HL-60/S4 (cell line): ENCODE measurements around the gene DMPK.
"Not testable (repeated sequence)": the region's sequence is repeated elsewhere in the genome, so short reads cannot be mapped to it uniquely, and the experiment has no call there.

Source experiments
- in situ Hi-C: fragments of 300-500 bp; cut with MboI; formaldehyde crosslinking; loops from 2 replicates; pipeline ENCODE4 v1.14.3; 2022; ENCODE audit warnings: low sequenced_read_pairs

Gene DMPK

GRCh38 chr19:45815481-45816216, 33.4 kb upstream of the DMPK start:
- in situ Hi-C loops = no loop called here

- in situ Hi-C loops = no loop called here
These were observed 32.7 kb upstream of the DMPK start, which contains the start of gene RSPH6A for GRCh38 chr19:45814851-45815480. Gene RSPH6A (minus strand): TSS chr19:45815308. CDS start chr19:45815176, 132 bp downstream.

- in situ Hi-C loops = no loop called here
These were observed 32.0 kb upstream of the DMPK start for GRCh38 chr19:45814166-45814780.

DNA sequence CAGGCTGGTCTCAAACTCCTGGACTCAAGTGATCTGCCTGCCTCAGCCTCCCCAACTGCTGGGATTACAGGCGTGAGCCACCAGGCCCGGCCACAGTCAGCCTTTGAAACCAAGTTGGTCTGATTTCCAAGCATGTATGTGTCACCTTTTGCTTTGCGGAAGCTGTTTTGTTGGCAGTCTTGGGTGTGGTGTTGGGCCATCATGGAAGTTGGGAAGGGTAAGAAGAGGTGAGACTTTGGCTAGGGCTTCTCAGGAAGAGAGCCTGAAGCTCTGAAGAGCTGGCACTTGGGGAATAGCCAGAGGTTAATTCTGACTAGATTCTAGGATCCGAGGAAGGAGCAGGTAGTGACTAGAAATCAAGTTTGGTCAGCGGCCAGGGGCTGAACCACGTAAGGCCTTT, 30.0 kb upstream of the DMPK start:
- in situ Hi-C loops = no loop called here

- in situ Hi-C loops = no loop called here
These were observed 27.4 kb upstream of the DMPK start for GRCh38 chr19:45809643-45810159.

- in situ Hi-C loops = no loop called here
These were observed 23.4 kb upstream of the DMPK start for GRCh38 chr19:45805719-45806118.

GRCh38 chr19:45804959-45805230, 22.6 kb upstream of the DMPK start:
- in situ Hi-C loops = no loop called here

GRCh38 chr19:45804140-45804958, 22.1 kb upstream of the DMPK start:
- in situ Hi-C loops = no loop called here

- in situ Hi-C loops = no loop called here
These were observed 19.4 kb upstream of the DMPK start for GRCh38 chr19:45801603-45802175.

- in situ Hi-C loops = no loop called here
These were observed 17.8 kb upstream of the DMPK start for GRCh38 chr19:45800070-45800553.

GRCh38 chr19:45799541-45799940, 17.3 kb upstream of the DMPK start:
- in situ Hi-C loops = not testable (repeated sequence)

GRCh38 chr19:45798995-45799517, 16.8 kb upstream of the DMPK start:
- in situ Hi-C loops = no loop called here

DNA sequence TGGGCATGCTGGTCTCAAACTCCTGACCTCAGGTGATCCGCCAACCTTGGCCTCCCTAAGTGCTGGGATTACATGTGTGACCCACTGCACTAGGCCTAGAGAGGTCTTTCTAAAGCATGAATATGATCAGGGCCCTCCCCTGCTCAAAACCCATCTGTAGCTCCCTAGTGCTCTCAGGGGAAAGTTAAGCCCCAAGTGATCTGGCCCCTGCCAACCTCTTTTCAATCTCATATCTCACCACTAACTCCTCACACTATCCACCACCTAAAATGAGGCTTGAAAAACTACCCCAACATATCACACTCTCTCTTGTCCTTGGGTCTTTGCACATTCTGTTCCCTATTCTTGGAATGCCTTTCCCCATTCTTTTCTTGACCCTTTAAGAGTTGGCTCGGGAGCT, 12.3 kb upstream of the DMPK start:
- in situ Hi-C loops = no loop called here

DNA sequence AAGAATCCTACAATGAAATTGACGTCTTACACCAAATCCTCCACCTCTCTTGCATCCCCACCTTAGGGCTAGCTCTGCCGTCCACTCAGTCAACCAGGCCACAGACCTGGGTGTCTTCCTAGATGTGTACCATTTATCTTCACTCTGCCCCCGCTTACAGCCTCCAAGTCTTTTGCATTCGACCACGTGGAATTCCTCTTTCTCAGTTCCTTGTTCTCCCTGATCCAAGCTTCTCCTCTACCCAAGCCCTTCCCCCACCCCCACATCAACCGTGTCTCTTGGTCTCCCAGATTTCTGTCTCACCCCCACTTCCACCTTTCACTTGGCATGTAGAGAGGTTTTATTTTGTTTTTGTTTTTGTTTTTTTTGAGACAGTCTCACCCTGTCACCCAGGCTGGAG, 11.6 kb upstream of the DMPK start:
- in situ Hi-C loops = no loop called here

DNA sequence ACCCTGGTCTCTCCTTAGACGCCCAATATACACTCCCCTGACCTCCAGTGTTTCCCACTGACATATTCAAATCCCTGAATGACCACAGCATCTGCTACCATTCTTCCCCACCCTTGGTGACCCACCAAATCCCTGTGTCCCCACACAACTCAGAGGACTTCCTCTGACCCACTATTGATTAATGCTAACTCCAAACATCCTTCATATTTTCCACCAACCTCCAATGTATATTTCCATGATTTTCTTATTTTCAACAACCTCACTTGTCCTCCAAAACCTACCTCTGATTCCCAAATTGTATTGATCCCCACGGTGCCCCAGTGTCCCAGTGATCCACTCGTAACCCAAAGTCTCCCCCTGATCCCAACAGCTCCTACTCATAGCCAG, 10.9 kb upstream of the DMPK start:
- in situ Hi-C loops = no loop called here

DNA sequence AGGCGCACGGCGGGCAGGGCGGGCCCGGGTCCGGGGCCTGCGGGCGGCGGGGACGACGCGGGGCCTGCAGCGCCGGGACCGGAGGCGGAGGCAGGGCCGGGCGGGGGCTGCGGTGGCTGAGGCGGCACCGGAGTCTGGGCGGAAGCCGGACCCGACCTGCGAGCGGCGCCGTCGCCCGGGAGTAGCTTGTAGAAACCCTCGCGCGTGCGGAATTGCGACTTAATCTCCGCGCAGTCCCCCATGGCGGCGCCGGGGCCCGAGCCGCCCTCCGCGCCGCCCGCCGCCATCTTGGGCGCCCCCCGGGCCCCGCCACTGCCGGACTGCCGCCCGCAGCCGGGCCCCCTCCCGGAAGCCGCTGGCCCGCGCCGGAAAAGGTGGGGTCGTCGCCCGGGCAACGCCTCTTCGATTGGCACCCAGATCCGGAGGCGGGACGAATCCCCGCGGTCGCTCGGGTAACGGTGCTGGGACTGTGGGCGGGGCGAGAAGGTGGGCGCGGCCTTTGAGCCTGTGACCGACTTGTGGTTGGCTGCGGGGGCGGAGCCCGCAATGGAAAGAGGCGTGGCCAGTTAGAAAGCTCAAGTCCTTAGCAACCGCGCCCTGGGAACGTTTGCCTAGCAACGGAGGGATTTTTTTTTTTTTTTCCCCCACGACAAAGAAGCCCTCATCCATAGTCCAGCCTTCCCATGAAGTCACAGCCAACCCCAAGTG, 10.3 kb upstream of the DMPK start, which contains the start of gene DMWD:
TSS of gene DMWD (minus strand) at position 376 of the 708 bp plus-strand sequence. CDS start at position 287, 89 bp downstream.
- in situ Hi-C loops = no loop called here

GRCh38 chr19:45791744-45792469, 9.6 kb upstream of the DMPK start:
- in situ Hi-C loops = no loop called here

DNA sequence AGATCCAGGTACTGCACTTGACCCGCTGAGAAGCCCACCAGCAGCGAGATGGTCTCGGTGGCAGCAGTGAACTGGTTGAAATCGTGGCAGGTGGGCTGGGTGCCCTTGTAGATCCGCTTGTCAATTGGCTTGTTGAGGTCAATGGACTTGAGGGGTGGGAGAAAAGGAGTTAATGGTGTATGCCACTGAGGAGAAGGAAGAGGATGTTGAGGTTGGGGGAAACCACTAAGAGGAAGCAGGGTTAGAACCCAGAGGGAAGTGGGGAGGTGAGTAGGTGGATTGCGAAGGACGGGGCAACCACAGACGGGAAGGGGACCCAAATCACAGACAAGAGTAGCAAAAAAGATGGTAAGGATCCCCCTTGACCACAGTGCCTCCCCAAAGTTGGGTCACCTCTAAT, 8.7 kb upstream of the DMPK start:
- in situ Hi-C loops = no loop called here
